Measurements from ENCODE around the gene NUMB.

Gene NUMB

DNA sequence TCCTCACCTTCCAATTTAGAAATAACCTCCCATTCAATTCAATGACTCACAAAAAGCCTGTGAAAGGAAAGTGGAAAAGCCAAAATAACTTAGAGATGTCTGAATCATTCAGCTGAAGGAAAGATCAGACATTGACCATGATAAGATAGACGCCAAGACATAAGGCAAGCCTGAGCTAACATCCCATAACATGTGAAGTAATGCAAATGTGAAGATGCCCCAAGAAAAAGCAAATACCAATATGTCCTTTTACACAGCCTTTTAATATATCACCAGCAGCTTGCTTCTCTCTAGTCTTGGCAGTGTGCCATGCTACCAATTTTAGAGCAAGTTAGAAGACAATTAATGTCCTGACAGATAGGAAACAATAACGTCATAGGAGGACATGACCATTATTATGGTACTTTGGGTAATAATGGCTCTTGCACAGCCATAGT is 2.4 kb upstream of the NUMB start:
- Histone ChIP-seq H3K23ac (ENCODE audit: low read depth, low read length, poor library complexity) (no peak overlapping the region), H2BK15ac (ENCODE audit: low read length) (no peak overlapping the region), H3K4me3 (ENCODE audit: low read length in 2 of 2) (no peak overlapping the region), H2AFZ (ENCODE audit: low read length) (no peak overlapping the region), H2BK120ac (ENCODE audit: low read depth, low read length) (no peak overlapping the region), H2BK12ac (ENCODE audit: low read length) (no peak overlapping the region), H3K18ac (ENCODE audit: low read length) (no peak overlapping the region), H3K9ac (ENCODE audit: low read depth, low read length, poor library complexity) (no peak overlapping the region), H3K27ac (replicated peaks; ENCODE audit: low read length) (no peak overlapping the region), H2BK5ac (ENCODE audit: low read length) (no peak overlapping the region), H4K8ac (ENCODE audit: low read depth, low read length) (no peak overlapping the region), H3K27me3 (ENCODE audit: control insufficient read depth in 3 of 3, insufficient read depth in 3 of 3, low read depth in 1 of 3, low read length in 3 of 3) (no peaks in the 10 kb centered on the region), H3K4me1 (ENCODE audit: control insufficient read depth in 2 of 2, insufficient read depth in 1 of 2, low read depth in 1 of 2, low read length in 2 of 2) (peaks cover 3 to 4% of the 10 kb centered on the region in 2 donors), H3K9me3 (replicated peaks in 1 of 2; ENCODE audit: control insufficient read depth in 2 of 2, insufficient read depth in 1 of 2, low read depth in 1 of 2, low read length in 2 of 2) (no peaks in the 10 kb centered on the region), H4K91ac (ENCODE audit: low read depth, low read length, poor library complexity) (no peak overlapping the region), H3K36me3 (replicated peaks in 1 of 2; ENCODE audit: control insufficient read depth in 2 of 2, insufficient read depth in 2 of 2, low read length in 2 of 2) (no peaks in the 10 kb centered on the region), H3K14ac (ENCODE audit: low read length) (no peak overlapping the region), H3K4ac (ENCODE audit: low read length) (no peak overlapping the region), H3K79me1 (ENCODE audit: low read depth, low read length) (peaks cover 2% of the 10 kb centered on the region), H2AK5ac (ENCODE audit: low read depth, low read length) (no peak overlapping the region), H3K4me2 (ENCODE audit: insufficient read depth, low read length, poor library complexity, severe bottlenecking) (no peak overlapping the region)
- no peak for DNase-seq (ENCODE audit: low spot score)
- WGBS, 2 donors (ENCODE audit: extremely low coverage in 2 of 2, insufficient read length in 2 of 2, insufficient replicate concordance in 1 of 2), result no CpG with 5 or more reads among the region's 2 CpGs

DNA sequence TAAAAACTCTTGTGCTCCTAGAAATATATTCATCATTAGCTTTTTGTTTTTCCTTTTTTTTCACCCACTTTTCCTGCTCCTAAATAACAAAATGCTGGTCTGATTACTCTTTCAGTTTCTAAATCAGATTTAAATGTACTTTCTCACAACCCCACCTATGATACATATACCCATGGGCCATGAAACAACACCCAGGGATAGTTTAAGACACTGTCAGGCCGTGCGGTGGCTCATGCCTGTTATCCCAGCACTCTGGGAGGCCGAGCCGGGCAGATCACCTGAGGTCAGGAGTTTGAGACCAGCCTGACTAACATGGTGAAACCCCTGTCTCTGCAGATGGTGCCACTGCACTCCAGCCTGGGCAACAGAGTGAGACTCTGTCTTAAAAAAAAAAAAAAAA is 1.6 kb upstream of the NUMB start:
- H2AFZ ChIP-seq (ENCODE audit: low read length), result no peak overlapping the region
- no peak overlapping the region for H4K91ac ChIP-seq (ENCODE audit: low read depth, low read length, poor library complexity)
- no peak overlapping the region for H3K4me2 ChIP-seq (ENCODE audit: insufficient read depth, low read length, poor library complexity, severe bottlenecking)
- H3K27me3 ChIP-seq (ENCODE audit: control insufficient read depth in 3 of 3, insufficient read depth in 3 of 3, low read depth in 1 of 3, low read length in 3 of 3), result no peaks in the 10 kb centered on the region
- no peak overlapping the region for H3K9ac ChIP-seq (ENCODE audit: low read depth, low read length, poor library complexity)
- H3K23ac ChIP-seq (ENCODE audit: low read depth, low read length, poor library complexity), result no peak overlapping the region
- H2BK15ac ChIP-seq (ENCODE audit: low read length), result no peak overlapping the region
- no peak overlapping the region for H3K27ac ChIP-seq (replicated peaks; ENCODE audit: low read length)
- no peaks in the 10 kb centered on the region for H3K9me3 ChIP-seq (replicated peaks in 1 of 2; ENCODE audit: control insufficient read depth in 2 of 2, insufficient read depth in 1 of 2, low read depth in 1 of 2, low read length in 2 of 2)
- H2AK5ac ChIP-seq (ENCODE audit: low read depth, low read length), result no peak overlapping the region
- no CpG with 5 or more reads among the region's 4 CpGs for whole genome bisulfite sequencing, 2 donors (ENCODE audit: extremely low coverage in 2 of 2, insufficient read length in 2 of 2, insufficient replicate concordance in 1 of 2)
- no peak overlapping the region for H2BK12ac ChIP-seq (ENCODE audit: low read length)
- no peak overlapping the region for H3K4ac ChIP-seq (ENCODE audit: low read length)
- peaks cover 2% of the 10 kb centered on the region for H3K79me1 ChIP-seq (ENCODE audit: low read depth, low read length)
- H2BK5ac ChIP-seq (ENCODE audit: low read length), result no peak overlapping the region
- DNase-seq (ENCODE audit: low spot score), result no peak
- H2BK120ac ChIP-seq (ENCODE audit: low read depth, low read length), result no peak overlapping the region
- H3K4me3 ChIP-seq (ENCODE audit: low read length in 2 of 2), result no peak overlapping the region
- no peak overlapping the region for H3K18ac ChIP-seq (ENCODE audit: low read length)
- no peak overlapping the region for H3K14ac ChIP-seq (ENCODE audit: low read length)
- peaks cover 3 to 4% of the 10 kb centered on the region in 2 donors for H3K4me1 ChIP-seq (ENCODE audit: control insufficient read depth in 2 of 2, insufficient read depth in 1 of 2, low read depth in 1 of 2, low read length in 2 of 2)
- H3K36me3 ChIP-seq (replicated peaks in 1 of 2; ENCODE audit: control insufficient read depth in 2 of 2, insufficient read depth in 2 of 2, low read length in 2 of 2), result no peaks in the 10 kb centered on the region
- H4K8ac ChIP-seq (ENCODE audit: low read depth, low read length), result no peak overlapping the region

DNA sequence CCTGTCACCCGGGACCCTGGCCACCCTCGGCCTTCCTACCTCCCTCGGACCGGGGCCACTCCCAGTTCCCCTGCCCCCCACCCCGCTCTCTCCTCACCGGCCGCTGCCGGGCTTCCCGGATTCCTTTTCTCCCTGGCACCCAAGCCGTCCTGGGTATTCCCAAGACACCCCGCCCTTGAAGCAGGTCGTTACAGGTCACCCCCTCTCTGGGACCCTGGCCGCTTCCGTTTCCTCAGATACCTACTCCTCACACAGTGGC is 493 bp downstream of the NUMB start:
- Histone ChIP-seq H3K4me3 (ENCODE audit: low read length in 2 of 2) (peak overlapping the region; percentile 91 to 97), H3K14ac (ENCODE audit: low read length) (no peak overlapping the region), H2BK12ac (ENCODE audit: low read length) (no peak overlapping the region), H3K36me3 (replicated peaks in 1 of 2; ENCODE audit: control insufficient read depth in 2 of 2, insufficient read depth in 2 of 2, low read length in 2 of 2) (no peaks in the 10 kb centered on the region), H2AK5ac (ENCODE audit: low read depth, low read length) (peak overlapping the region; percentile 57), H3K79me1 (ENCODE audit: low read depth, low read length) (peaks cover 2% of the 10 kb centered on the region), H3K23ac (ENCODE audit: low read depth, low read length, poor library complexity) (peak overlapping the region; percentile 70), H4K8ac (ENCODE audit: low read depth, low read length) (no peak overlapping the region), H2AFZ (ENCODE audit: low read length) (peak overlapping the region; percentile 95), H3K4me2 (ENCODE audit: insufficient read depth, low read length, poor library complexity, severe bottlenecking) (peak overlapping the region; percentile 87), H3K9me3 (replicated peaks in 1 of 2; ENCODE audit: control insufficient read depth in 2 of 2, insufficient read depth in 1 of 2, low read depth in 1 of 2, low read length in 2 of 2) (no peaks in the 10 kb centered on the region), H2BK120ac (ENCODE audit: low read depth, low read length) (peak overlapping the region; percentile 68), H3K27me3 (ENCODE audit: control insufficient read depth in 3 of 3, insufficient read depth in 3 of 3, low read depth in 1 of 3, low read length in 3 of 3) (no peaks in the 10 kb centered on the region), H2BK5ac (ENCODE audit: low read length) (peak overlapping the region; percentile 56), H3K18ac (ENCODE audit: low read length) (peak overlapping the region; percentile 95), H3K4me1 (ENCODE audit: control insufficient read depth in 2 of 2, insufficient read depth in 1 of 2, low read depth in 1 of 2, low read length in 2 of 2) (peaks cover 0 to 4% of the 10 kb centered on the region in 2 donors), H3K9ac (ENCODE audit: low read depth, low read length, poor library complexity) (peak overlapping the region; percentile 92), H4K91ac (ENCODE audit: low read depth, low read length, poor library complexity) (no peak overlapping the region), H3K27ac (replicated peaks; ENCODE audit: low read length) (peak overlapping the region; percentile 80), H3K4ac (ENCODE audit: low read length) (no peak overlapping the region), H2BK15ac (ENCODE audit: low read length) (peak overlapping the region; percentile 69)
- WGBS, 2 donors (ENCODE audit: extremely low coverage in 2 of 2, insufficient read length in 2 of 2, insufficient replicate concordance in 1 of 2), result no CpG with 5 or more reads among the region's 14 CpGs
- no peak for DNase-seq (ENCODE audit: low spot score)

DNA sequence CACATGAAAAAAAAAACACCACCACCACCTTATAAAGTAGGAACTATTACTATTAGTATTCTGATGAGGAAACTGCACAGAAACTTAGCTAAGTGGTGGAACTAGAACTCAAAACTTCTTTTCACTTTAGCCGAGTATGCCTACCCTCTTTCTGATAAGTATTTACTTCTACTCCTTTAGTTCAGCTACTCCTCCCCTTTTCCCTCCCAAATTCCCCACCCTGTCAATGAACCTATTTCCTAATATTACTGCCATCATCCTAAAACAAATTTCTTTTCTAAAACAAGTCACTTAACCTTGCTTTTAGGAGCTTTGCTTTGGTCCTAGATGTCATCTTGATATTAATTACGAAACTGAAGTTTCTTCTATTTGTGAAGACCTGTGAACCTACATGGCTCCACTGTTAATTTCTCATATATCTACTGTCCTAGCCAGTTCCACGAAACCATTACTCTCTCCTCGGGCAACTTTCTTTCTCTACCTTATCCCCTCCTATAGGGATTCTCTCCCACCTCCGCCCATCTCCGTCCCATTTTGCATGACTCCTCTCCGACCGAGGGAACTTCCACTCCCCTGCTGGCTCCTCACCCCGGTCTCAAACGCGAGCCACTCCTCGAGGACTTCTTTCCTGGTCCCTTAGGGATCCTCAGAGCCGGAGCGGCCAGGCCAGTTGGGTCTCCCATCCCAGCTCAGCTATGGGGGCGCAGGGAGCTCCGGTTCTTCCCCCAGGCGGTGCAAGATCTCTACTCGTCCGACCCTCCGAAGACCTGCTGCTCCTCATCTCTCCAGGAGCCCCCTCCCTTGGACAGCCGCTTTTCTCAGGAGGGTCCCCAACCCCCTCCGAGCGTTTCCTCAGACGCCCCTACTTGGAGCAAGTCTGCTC is 1.1 kb downstream of the NUMB start:
- Histone ChIP-seq H3K18ac (ENCODE audit: low read length) (peak overlapping the region; percentile 95), H3K9ac (ENCODE audit: low read depth, low read length, poor library complexity) (peak overlapping the region; percentile 92), H2BK12ac (ENCODE audit: low read length) (no peak overlapping the region), H2AFZ (ENCODE audit: low read length) (peak overlapping the region; percentile 95), H4K8ac (ENCODE audit: low read depth, low read length) (no peak overlapping the region), H2BK120ac (ENCODE audit: low read depth, low read length) (peak overlapping the region; percentile 68), H3K4ac (ENCODE audit: low read length) (no peak overlapping the region), H3K4me3 (ENCODE audit: low read length in 2 of 2) (peak overlapping the region; percentile 91 to 97), H2BK5ac (ENCODE audit: low read length) (peak overlapping the region; percentile 56), H3K4me1 (ENCODE audit: control insufficient read depth in 2 of 2, insufficient read depth in 1 of 2, low read depth in 1 of 2, low read length in 2 of 2) (peaks cover 0 to 4% of the 10 kb centered on the region in 2 donors), H4K91ac (ENCODE audit: low read depth, low read length, poor library complexity) (no peak overlapping the region), H3K27me3 (ENCODE audit: control insufficient read depth in 3 of 3, insufficient read depth in 3 of 3, low read depth in 1 of 3, low read length in 3 of 3) (no peaks in the 10 kb centered on the region), H2BK15ac (ENCODE audit: low read length) (peak overlapping the region; percentile 69), H3K9me3 (replicated peaks in 1 of 2; ENCODE audit: control insufficient read depth in 2 of 2, insufficient read depth in 1 of 2, low read depth in 1 of 2, low read length in 2 of 2) (no peaks in the 10 kb centered on the region), H3K14ac (ENCODE audit: low read length) (no peak overlapping the region), H2AK5ac (ENCODE audit: low read depth, low read length) (no peak overlapping the region), H3K36me3 (replicated peaks in 1 of 2; ENCODE audit: control insufficient read depth in 2 of 2, insufficient read depth in 2 of 2, low read length in 2 of 2) (no peaks in the 10 kb centered on the region), H3K4me2 (ENCODE audit: insufficient read depth, low read length, poor library complexity, severe bottlenecking) (peak overlapping the region; percentile 87), H3K79me1 (ENCODE audit: low read depth, low read length) (peaks cover 2% of the 10 kb centered on the region), H3K27ac (replicated peaks; ENCODE audit: low read length) (peak overlapping the region; percentile 80), H3K23ac (ENCODE audit: low read depth, low read length, poor library complexity) (peak overlapping the region; percentile 70)
- peak; percentile 40 for DNase-seq (ENCODE audit: low spot score)
- WGBS, 2 donors (ENCODE audit: extremely low coverage in 2 of 2, insufficient read length in 2 of 2, insufficient replicate concordance in 1 of 2), result no CpG with 5 or more reads among the region's 24 CpGs

Measured in neuronal stem cell (in vitro differentiated cells).